Upper lobe of left lung (tissue), 6 donors: ENCODE data around the gene ST8SIA2. TPM values are rescaled to one million over a fixed set of nuclear protein-coding genes. Genes with fewer than 3 reads are reported as not detected.

Experiments
- ATAC-seq, 2 donors: fragments of 200-7000 bp; cut with Tn5 transposase; one replicate each; pipeline ENCODE4 v1.9.1; 2022; ENCODE audit warnings: mild to moderate bottlenecking in 2 of 2, moderate library complexity in 2 of 2; ENCODE audit not compliant: low FRiP score in 2 of 2
- DNase-seq, 2 donors: peaks; one replicate each; pipeline ENCODE4 v3.0.0-alpha.2; 2019 to 2020
- H3K27ac ChIP-seq, 4 donors: fragments of 200-600 bp; sonication (generic); one replicate each; pipeline ENCODE4 v1.5.1; 2016 to 2019
- H3K27me3 ChIP-seq, 4 donors: fragments of 200-600 bp; sonication (generic); one replicate each; pipeline ENCODE4 v1.5.1; 2017 to 2019
- H3K36me3 ChIP-seq, 4 donors: fragments of 200-600 bp; sonication (generic); one replicate each; pipeline ENCODE4 v1.5.1; 2016 to 2019
- H3K4me1 ChIP-seq, 4 donors: fragments of 200-600 bp; sonication (generic); one replicate each; pipeline ENCODE4 v1.5.1; 2018 to 2019
- H3K4me3 ChIP-seq, 4 donors: fragments of 200-600 bp; sonication (generic); one replicate each; pipeline ENCODE4 v1.5.1; 2017 to 2019; ENCODE audit warnings: mild to moderate bottlenecking in 2 of 4, moderate library complexity in 1 of 4
- H3K9me3 ChIP-seq, 4 donors: fragments of 200-600 bp; sonication (generic); one replicate each; pipeline ENCODE4 v1.5.1; 2018 to 2019
- CTCF ChIP-seq, 6 experiments: fragments of 450-650 bp in 4 of 6; fragments of 200-600 bp in 2 of 6; sonication (generic) in 2 of 6; IDR thresholded peaks; one replicate each; pipeline ENCODE4 v1.5.1; 2016 to 2019; ENCODE audit warnings: antibody characterized with exemption in 6 of 6
- EP300 ChIP-seq, 4 donors: sonication (generic); formaldehyde crosslinking; IDR thresholded peaks; one replicate each; pipeline ENCODE4 v1.5.1; 2017; ENCODE audit warnings: antibody characterized with exemption in 4 of 4, control low read depth in 2 of 4
- POLR2A ChIP-seq, 4 donors: fragments of 450-650 bp; IDR thresholded peaks; one replicate each; pipeline ENCODE4 v1.5.1; 2016 to 2017; ENCODE audit warnings: antibody characterized with exemption in 4 of 4, mild to moderate bottlenecking in 2 of 4
- POLR2AphosphoS5 ChIP-seq, 2 donors: sonication (generic); formaldehyde crosslinking; IDR thresholded peaks; one replicate each; pipeline ENCODE4 v1.5.1; 2017; ENCODE audit warnings: antibody characterized with exemption in 2 of 2
- WGBS, 2 donors: methylation state at CpG; one replicate each; pipeline ENCODE4 v1.1.5; 2017 to 2018; 5-methylcytosine and 5-hydroxymethylcytosine counted together
- total RNA-seq, 6 donors: library from RNA; depleted of rRNA in 4 of 6; stranded (reverse); fragments of >200 nt in 4 of 6; gene quantifications; one replicate each; pipeline versions ENCODE4 v1.1.0 to v1.2.1, GENCODE V29; 2016 to 2021
- donor health status: DM: no; HTN: no; CAD: no; lungs with moderate emphysema.
- donor health status: DM: no; HTN: yes; CAD: no; lungs with severe emphysema.

The ST8SIA2 gene
- total RNA-seq, 6 donors from 2014 or later: 0.03 TPM; not detected in 5

- Histone ChIP-seq H3K9me3 (no peaks in the 10 kb centered on the region), H3K4me1 (no peaks in the 10 kb centered on the region), H3K27me3 (no peaks in the 10 kb centered on the region), H3K36me3 (no peaks in the 10 kb centered on the region), H3K27ac (no peak overlapping the region), H3K4me3 (no peak overlapping the region)
- no peak for DNase-seq
- 78 to 83% methylated on average over 8 to 9 of the region's 9 CpGs for WGBS, 2 donors
- ATAC-seq: no peak
- TF ChIP-seq EP300 (IDR thresholded peaks at IDR 0.05): no peak
- TF ChIP-seq POLR2AphosphoS5 (IDR thresholded peaks at IDR 0.05): no peak
- TF ChIP-seq CTCF (IDR thresholded peaks at IDR 0.05): no peak
These were observed 22.1 kb downstream of the ST8SIA2 start for GRCh38 chr15:92415639-92416297.

- Histone ChIP-seq H3K4me1 (no peaks in the 10 kb centered on the region), H3K4me3 (no peak overlapping the region), H3K27me3 (no peaks in the 10 kb centered on the region), H3K36me3 (no peaks in the 10 kb centered on the region), H3K9me3 (no peaks in the 10 kb centered on the region), H3K27ac (no peak overlapping the region)
- TF ChIP-seq EP300 (IDR thresholded peaks at IDR 0.05) (no peak), POLR2A (IDR thresholded peaks at IDR 0.05) (no peak)
- DNase-seq (peak in 1 of 2 donors; percentile 27), ATAC-seq (no peak)
- WGBS, 2 donors: 81 to 82% methylated on average over 9 to 12 of the region's 12 CpGs
These were observed 22.9 kb downstream of the ST8SIA2 start for GRCh38 chr15:92416557-92416956.

- H3K36me3 ChIP-seq: no peaks in the 10 kb centered on the region
- DNase-seq (no peak), ATAC-seq (no peak)
- no peak overlapping the region for H3K27ac ChIP-seq
- no peak for TF ChIP-seq POLR2AphosphoS5 (IDR thresholded peaks at IDR 0.05)
- no peak for TF ChIP-seq CTCF (IDR thresholded peaks at IDR 0.05)
- TF ChIP-seq EP300 (IDR thresholded peaks at IDR 0.05): no peak
- TF ChIP-seq POLR2A (IDR thresholded peaks at IDR 0.05): no peak
- no peaks in the 10 kb centered on the region for H3K9me3 ChIP-seq
- no peak overlapping the region for H3K4me3 ChIP-seq
- WGBS, 2 donors: 70 to 79% methylated on average over 7 of the region's 7 CpGs
- H3K4me1 ChIP-seq: no peaks in the 10 kb centered on the region
- H3K27me3 ChIP-seq: no peaks in the 10 kb centered on the region
These were observed 24.0 kb downstream of the ST8SIA2 start for GRCh38 chr15:92417716-92418115.

DNA sequence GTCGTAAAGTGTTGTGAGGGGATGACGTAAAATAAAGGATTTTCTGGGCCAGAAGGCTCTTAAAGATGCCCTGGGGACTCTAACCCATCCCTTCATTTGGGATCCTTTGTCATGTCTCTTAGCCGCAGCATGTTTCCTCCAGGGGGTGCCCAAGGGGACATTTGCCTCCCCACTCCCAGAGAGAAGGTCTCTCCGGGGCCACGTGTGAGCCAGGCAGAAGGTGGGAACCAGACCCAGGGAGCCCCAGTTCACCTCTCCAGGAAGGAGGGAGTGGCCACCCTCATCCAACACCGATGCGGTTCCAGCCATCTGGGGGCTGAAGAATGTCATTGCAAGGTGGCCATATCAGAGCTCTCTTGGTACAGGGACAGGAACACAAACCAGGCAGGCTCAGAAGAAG, 25.2 kb downstream of the ST8SIA2 start:
- H3K36me3 ChIP-seq: no peaks in the 10 kb centered on the region
- H3K27me3 ChIP-seq: no peaks in the 10 kb centered on the region
- H3K9me3 ChIP-seq: no peaks in the 10 kb centered on the region
- no peak overlapping the region for H3K27ac ChIP-seq
- no peak overlapping the region for H3K4me3 ChIP-seq
- no peak for DNase-seq
- TF ChIP-seq POLR2AphosphoS5 (IDR thresholded peaks at IDR 0.05) (no peak), POLR2A (IDR thresholded peaks at IDR 0.05) (no peak), CTCF (IDR thresholded peaks at IDR 0.05) (no peak), EP300 (IDR thresholded peaks at IDR 0.05) (no peak)
- ATAC-seq: no peak
- 87% methylated on average over 7 of the region's 7 CpGs for WGBS, 2 donors
- no peaks in the 10 kb centered on the region for H3K4me1 ChIP-seq

DNA sequence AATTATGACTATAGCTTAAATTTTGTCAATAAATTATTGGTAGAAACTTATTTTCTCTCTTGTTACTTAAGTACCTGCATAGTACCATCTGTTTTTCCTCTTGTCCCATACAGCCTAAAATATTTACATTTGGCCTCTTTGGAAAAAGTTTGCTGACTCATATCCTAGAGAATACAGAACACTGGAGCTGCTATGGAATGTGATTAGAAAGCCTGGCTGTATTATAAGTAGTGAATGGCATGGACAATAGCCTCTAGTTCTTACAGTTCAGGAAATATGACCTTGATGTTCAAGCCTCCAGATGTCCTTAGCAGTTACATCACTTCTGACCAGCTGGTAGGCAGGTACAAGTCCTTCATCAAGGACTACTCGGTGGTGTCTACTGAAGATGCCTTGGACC, 28.3 kb downstream of the ST8SIA2 start:
- no peak overlapping the region for H3K4me3 ChIP-seq
- no peak for TF ChIP-seq POLR2A (IDR thresholded peaks at IDR 0.05)
- no peak for TF ChIP-seq CTCF (IDR thresholded peaks at IDR 0.05)
- no peak for TF ChIP-seq POLR2AphosphoS5 (IDR thresholded peaks at IDR 0.05)
- no peak for TF ChIP-seq EP300 (IDR thresholded peaks at IDR 0.05)
- ATAC-seq: no peak

More for the DNA sequence above, 28.3 kb downstream of the ST8SIA2 start:
- H3K36me3 ChIP-seq: no peaks in the 10 kb centered on the region
- H3K4me1 ChIP-seq: no peaks in the 10 kb centered on the region
- H3K27ac ChIP-seq: no peak overlapping the region
- no peaks in the 10 kb centered on the region for H3K9me3 ChIP-seq
- no peak for DNase-seq
- 50 to 58% methylated on average over 1 of the region's 1 CpG for WGBS, 2 donors
- H3K27me3 ChIP-seq: no peaks in the 10 kb centered on the region
